ENCODE results near the gene SLC8A1.

GRCh38 chr2:40123326-40123725 is 328.6 kb downstream of the SLC8A1 start:
- TF ChIP-seq, protein P1, sequence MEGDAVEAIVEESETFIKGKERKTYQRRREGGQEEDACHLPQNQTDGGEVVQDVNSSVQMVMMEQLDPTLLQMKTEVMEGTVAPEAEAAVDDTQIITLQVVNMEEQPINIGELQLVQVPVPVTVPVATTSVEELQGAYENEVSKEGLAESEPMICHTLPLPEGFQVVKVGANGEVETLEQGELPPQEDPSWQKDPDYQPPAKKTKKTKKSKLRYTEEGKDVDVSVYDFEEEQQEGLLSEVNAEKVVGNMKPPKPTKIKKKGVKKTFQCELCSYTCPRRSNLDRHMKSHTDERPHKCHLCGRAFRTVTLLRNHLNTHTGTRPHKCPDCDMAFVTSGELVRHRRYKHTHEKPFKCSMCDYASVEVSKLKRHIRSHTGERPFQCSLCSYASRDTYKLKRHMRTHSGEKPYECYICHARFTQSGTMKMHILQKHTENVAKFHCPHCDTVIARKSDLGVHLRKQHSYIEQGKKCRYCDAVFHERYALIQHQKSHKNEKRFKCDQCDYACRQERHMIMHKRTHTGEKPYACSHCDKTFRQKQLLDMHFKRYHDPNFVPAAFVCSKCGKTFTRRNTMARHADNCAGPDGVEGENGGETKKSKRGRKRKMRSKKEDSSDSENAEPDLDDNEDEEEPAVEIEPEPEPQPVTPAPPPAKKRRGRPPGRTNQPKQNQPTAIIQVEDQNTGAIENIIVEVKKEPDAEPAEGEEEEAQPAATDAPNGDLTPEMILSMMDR (conservative IDR thresholded peaks at IDR 0.05 in 1 of 2, IDR thresholded peaks at IDR 0.05 in 1 of 2; ENCODE audit: low read depth in 1 of 2, low read length in 2 of 2), result no peak
- TF ChIP-seq EZH2 (IDR thresholded peaks at IDR 0.05; ENCODE audit: low read length, missing control alignments), result no peak
